ENCODE results near the gene PAX5.

GRCh38 chr9:36866840-36867239 lies 167.2 kb downstream of the PAX5 start:
- TF ChIP-seq CTCF (IDR thresholded peaks at IDR 0.05) (no peak), EP300 (IDR thresholded peaks at IDR 0.05) (no peak)

All from ovary (tissue), 3 donors.